ENCODE data around the gene CLEC1B. TPM values are rescaled to one million over a fixed set of nuclear protein-coding genes. Genes with fewer than 3 reads are reported as not detected.

CLEC1B gene
- total RNA-seq, 1 experiment from 2014 or later, result not detected

DNA sequence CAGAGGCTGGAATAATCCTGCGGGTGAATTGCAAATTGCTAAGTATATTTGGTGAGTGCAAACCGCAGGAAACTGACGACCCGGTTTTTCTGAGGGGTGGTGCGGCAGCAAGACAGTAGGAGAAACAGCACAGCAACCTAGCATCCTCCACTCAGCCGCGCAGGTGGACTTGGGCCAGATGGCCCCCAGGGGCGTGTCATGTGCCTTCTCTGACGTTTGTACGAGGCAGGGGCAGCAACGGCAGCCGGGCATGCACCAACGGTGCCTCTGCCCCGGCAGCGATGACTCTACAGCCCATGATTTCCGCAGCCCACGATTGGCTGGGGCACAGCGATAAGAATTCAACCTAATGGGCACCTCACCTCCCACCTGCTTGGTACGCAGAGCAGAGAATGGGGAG, 55.7 kb downstream of the CLEC1B start:
- ChIA-PET CTCF (no interaction called here), POLR2A (no interaction called here)
- ATAC-seq, result no peak
- H3K27me3 ChIP-seq (ENCODE audit: control insufficient read depth, insufficient read depth, low read length), result no peaks in the 10 kb centered on the region
- no peaks in the 10 kb centered on the region for H3K36me3 ChIP-seq (ENCODE audit: control insufficient read depth, insufficient read depth, low read length)
- H3K27ac ChIP-seq (ENCODE audit: low read length), result no peak overlapping the region
- DNase-seq (ENCODE audit: low read depth, low spot score), result no peak
- in situ Hi-C loops (cut with HindIII; ENCODE audit: low pct_unique_long_range_greater_than_20kb, low sequenced_read_pairs), result no loop called here
- TF ChIP-seq, protein P1, sequence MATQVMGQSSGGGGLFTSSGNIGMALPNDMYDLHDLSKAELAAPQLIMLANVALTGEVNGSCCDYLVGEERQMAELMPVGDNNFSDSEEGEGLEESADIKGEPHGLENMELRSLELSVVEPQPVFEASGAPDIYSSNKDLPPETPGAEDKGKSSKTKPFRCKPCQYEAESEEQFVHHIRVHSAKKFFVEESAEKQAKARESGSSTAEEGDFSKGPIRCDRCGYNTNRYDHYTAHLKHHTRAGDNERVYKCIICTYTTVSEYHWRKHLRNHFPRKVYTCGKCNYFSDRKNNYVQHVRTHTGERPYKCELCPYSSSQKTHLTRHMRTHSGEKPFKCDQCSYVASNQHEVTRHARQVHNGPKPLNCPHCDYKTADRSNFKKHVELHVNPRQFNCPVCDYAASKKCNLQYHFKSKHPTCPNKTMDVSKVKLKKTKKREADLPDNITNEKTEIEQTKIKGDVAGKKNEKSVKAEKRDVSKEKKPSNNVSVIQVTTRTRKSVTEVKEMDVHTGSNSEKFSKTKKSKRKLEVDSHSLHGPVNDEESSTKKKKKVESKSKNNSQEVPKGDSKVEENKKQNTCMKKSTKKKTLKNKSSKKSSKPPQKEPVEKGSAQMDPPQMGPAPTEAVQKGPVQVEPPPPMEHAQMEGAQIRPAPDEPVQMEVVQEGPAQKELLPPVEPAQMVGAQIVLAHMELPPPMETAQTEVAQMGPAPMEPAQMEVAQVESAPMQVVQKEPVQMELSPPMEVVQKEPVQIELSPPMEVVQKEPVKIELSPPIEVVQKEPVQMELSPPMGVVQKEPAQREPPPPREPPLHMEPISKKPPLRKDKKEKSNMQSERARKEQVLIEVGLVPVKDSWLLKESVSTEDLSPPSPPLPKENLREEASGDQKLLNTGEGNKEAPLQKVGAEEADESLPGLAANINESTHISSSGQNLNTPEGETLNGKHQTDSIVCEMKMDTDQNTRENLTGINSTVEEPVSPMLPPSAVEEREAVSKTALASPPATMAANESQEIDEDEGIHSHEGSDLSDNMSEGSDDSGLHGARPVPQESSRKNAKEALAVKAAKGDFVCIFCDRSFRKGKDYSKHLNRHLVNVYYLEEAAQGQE (IDR thresholded peaks at IDR 0.05; ENCODE audit: insufficient read depth in 1 of 2, low read depth in 2 of 2, low read length in 1 of 2), result no peak
- TF ChIP-seq TCF7L2 (IDR thresholded peaks at IDR 0.05; ENCODE audit: low read depth, low read length) (no peak), SIN3A (IDR thresholded peaks at IDR 0.05; ENCODE audit: borderline replicate concordance, insufficient read depth, low read depth, low read length) (no peak), POLR2AphosphoS5 (IDR thresholded peaks at IDR 0.05; ENCODE audit: low read depth, low read length) (no peak)
- TF ChIP-seq, protein P2, sequence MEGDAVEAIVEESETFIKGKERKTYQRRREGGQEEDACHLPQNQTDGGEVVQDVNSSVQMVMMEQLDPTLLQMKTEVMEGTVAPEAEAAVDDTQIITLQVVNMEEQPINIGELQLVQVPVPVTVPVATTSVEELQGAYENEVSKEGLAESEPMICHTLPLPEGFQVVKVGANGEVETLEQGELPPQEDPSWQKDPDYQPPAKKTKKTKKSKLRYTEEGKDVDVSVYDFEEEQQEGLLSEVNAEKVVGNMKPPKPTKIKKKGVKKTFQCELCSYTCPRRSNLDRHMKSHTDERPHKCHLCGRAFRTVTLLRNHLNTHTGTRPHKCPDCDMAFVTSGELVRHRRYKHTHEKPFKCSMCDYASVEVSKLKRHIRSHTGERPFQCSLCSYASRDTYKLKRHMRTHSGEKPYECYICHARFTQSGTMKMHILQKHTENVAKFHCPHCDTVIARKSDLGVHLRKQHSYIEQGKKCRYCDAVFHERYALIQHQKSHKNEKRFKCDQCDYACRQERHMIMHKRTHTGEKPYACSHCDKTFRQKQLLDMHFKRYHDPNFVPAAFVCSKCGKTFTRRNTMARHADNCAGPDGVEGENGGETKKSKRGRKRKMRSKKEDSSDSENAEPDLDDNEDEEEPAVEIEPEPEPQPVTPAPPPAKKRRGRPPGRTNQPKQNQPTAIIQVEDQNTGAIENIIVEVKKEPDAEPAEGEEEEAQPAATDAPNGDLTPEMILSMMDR (IDR thresholded peaks at IDR 0.05), result no peak
- H3K4me3 ChIP-seq (ENCODE audit: low read depth in 2 of 2, low read length in 2 of 2), result no peak overlapping the region
- H3K4me1 ChIP-seq (ENCODE audit: control insufficient read depth, insufficient read depth, low read length), result no peaks in the 10 kb centered on the region
- intact Hi-C loops (cut with micrococcal nuclease; ENCODE audit: unreplicated experiment), result no loop called here
- BruUV-seq (replicated peaks), result no TSS peak
- H3K9me3 ChIP-seq (ENCODE audit: control insufficient read depth, insufficient read depth, low read depth, low read length), result no peaks in the 10 kb centered on the region

Other genes starting within 250 kb of the CLEC1B start
- 0.98 TPM for gene CD69, start 238.2 kb downstream of the CLEC1B start, total RNA-seq (2021; ENCODE audit: unreplicated experiment)
- 1.1 TPM for gene KLRF1, start 171.6 kb downstream of the CLEC1B start, total RNA-seq (2021; ENCODE audit: unreplicated experiment)
- 2.4 TPM for gene CLEC2B, start 129.8 kb downstream of the CLEC1B start, total RNA-seq (2021; ENCODE audit: unreplicated experiment)
- not detected for gene KLRF2, start 117.6 kb downstream of the CLEC1B start, total RNA-seq (2021; ENCODE audit: unreplicated experiment)
- gene CLEC2A, start 66.8 kb downstream of the CLEC1B start, total RNA-seq (2021; ENCODE audit: unreplicated experiment), result not detected
- gene CLEC12A, start 27.7 kb downstream of the CLEC1B start, total RNA-seq (2021; ENCODE audit: unreplicated experiment), result not detected
- gene CLEC12B, start 11.5 kb upstream of the CLEC1B start, total RNA-seq (2021; ENCODE audit: unreplicated experiment), result not detected
- not detected for gene CLEC9A, start 31.6 kb upstream of the CLEC1B start, total RNA-seq (2021; ENCODE audit: unreplicated experiment)
- gene CLEC1A, start 99.9 kb upstream of the CLEC1B start, total RNA-seq (2021; ENCODE audit: unreplicated experiment), result 0.41 TPM
- not detected for gene CLEC7A, start 131.1 kb upstream of the CLEC1B start, total RNA-seq (2021; ENCODE audit: unreplicated experiment)
- 0.74 TPM for gene OLR1, start 173.0 kb upstream of the CLEC1B start, total RNA-seq (2021; ENCODE audit: unreplicated experiment)
- not detected for gene TMEM52B, start 179.9 kb upstream of the CLEC1B start, total RNA-seq (2021; ENCODE audit: unreplicated experiment)
- gene GABARAPL1, start 213.8 kb upstream of the CLEC1B start, total RNA-seq (2021; ENCODE audit: unreplicated experiment), result 24.1 TPM